T-helper 1 cell treated with Interleukin-12 subunit alpha and Interleukin-12 subunit beta and Interleukin-4 antibody, amounts not matched to agents 30 ng/mL and 1 ng/mL, for 36 hours (primary cell): ENCODE measurements around the gene PRDM8. TPM values are rescaled to one million over a fixed set of nuclear protein-coding genes. Genes with fewer than 3 reads are reported as not detected.

Experiments used
- total RNA-seq: library from RNA; stranded (reverse); gene quantifications from 2 replicates; pipeline ENCODE4 v1.2.3, GENCODE V29; 2022

PRDM8 gene
- total RNA-seq, 1 donor from 2014 or later, result 29.4 TPM

Other genes starting within 250 kb of the PRDM8 start
- 102 and 107 TPM in 2 replicates for gene ANTXR2, start 124.3 kb upstream of the PRDM8 start, total RNA-seq
- gene FGF5, start 69.2 kb downstream of the PRDM8 start, total RNA-seq, result not detected in 2 replicates
- gene CFAP299, start 138.2 kb downstream of the PRDM8 start, total RNA-seq, result not detected in 2 replicates